ENCODE measurements around the gene KLHL40. TPM values are rescaled to one million over a fixed set of nuclear protein-coding genes. Genes with fewer than 3 reads are reported as not detected.

The KLHL40 gene
- total and polyA plus RNA-seq, 9 of the 15 experiments (the other 6 are each of a cell fraction or from before 2014, with no cell fraction given), result not detected

DNA sequence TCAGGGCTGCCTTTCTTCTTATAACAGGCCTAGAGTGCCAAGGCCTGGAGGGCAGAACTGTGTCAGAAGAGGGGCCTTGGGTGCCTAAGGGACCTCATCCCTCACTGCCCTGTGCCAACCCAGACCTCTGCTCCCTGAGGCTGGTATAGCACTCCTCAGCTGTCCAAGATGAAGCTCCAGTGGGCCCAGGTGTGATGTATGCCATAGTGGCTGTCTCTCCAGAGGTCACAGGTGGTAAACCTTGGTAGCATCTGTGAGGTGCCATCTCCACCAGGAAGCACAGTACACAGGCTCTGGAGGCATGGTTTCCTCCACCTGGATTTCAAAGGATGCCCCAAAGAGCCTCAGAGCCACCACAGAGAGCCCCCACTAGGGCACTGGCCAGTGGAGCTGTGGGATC lies 12.3 kb upstream of the KLHL40 start (continued):
- TF ChIP-seq, protein P1, sequence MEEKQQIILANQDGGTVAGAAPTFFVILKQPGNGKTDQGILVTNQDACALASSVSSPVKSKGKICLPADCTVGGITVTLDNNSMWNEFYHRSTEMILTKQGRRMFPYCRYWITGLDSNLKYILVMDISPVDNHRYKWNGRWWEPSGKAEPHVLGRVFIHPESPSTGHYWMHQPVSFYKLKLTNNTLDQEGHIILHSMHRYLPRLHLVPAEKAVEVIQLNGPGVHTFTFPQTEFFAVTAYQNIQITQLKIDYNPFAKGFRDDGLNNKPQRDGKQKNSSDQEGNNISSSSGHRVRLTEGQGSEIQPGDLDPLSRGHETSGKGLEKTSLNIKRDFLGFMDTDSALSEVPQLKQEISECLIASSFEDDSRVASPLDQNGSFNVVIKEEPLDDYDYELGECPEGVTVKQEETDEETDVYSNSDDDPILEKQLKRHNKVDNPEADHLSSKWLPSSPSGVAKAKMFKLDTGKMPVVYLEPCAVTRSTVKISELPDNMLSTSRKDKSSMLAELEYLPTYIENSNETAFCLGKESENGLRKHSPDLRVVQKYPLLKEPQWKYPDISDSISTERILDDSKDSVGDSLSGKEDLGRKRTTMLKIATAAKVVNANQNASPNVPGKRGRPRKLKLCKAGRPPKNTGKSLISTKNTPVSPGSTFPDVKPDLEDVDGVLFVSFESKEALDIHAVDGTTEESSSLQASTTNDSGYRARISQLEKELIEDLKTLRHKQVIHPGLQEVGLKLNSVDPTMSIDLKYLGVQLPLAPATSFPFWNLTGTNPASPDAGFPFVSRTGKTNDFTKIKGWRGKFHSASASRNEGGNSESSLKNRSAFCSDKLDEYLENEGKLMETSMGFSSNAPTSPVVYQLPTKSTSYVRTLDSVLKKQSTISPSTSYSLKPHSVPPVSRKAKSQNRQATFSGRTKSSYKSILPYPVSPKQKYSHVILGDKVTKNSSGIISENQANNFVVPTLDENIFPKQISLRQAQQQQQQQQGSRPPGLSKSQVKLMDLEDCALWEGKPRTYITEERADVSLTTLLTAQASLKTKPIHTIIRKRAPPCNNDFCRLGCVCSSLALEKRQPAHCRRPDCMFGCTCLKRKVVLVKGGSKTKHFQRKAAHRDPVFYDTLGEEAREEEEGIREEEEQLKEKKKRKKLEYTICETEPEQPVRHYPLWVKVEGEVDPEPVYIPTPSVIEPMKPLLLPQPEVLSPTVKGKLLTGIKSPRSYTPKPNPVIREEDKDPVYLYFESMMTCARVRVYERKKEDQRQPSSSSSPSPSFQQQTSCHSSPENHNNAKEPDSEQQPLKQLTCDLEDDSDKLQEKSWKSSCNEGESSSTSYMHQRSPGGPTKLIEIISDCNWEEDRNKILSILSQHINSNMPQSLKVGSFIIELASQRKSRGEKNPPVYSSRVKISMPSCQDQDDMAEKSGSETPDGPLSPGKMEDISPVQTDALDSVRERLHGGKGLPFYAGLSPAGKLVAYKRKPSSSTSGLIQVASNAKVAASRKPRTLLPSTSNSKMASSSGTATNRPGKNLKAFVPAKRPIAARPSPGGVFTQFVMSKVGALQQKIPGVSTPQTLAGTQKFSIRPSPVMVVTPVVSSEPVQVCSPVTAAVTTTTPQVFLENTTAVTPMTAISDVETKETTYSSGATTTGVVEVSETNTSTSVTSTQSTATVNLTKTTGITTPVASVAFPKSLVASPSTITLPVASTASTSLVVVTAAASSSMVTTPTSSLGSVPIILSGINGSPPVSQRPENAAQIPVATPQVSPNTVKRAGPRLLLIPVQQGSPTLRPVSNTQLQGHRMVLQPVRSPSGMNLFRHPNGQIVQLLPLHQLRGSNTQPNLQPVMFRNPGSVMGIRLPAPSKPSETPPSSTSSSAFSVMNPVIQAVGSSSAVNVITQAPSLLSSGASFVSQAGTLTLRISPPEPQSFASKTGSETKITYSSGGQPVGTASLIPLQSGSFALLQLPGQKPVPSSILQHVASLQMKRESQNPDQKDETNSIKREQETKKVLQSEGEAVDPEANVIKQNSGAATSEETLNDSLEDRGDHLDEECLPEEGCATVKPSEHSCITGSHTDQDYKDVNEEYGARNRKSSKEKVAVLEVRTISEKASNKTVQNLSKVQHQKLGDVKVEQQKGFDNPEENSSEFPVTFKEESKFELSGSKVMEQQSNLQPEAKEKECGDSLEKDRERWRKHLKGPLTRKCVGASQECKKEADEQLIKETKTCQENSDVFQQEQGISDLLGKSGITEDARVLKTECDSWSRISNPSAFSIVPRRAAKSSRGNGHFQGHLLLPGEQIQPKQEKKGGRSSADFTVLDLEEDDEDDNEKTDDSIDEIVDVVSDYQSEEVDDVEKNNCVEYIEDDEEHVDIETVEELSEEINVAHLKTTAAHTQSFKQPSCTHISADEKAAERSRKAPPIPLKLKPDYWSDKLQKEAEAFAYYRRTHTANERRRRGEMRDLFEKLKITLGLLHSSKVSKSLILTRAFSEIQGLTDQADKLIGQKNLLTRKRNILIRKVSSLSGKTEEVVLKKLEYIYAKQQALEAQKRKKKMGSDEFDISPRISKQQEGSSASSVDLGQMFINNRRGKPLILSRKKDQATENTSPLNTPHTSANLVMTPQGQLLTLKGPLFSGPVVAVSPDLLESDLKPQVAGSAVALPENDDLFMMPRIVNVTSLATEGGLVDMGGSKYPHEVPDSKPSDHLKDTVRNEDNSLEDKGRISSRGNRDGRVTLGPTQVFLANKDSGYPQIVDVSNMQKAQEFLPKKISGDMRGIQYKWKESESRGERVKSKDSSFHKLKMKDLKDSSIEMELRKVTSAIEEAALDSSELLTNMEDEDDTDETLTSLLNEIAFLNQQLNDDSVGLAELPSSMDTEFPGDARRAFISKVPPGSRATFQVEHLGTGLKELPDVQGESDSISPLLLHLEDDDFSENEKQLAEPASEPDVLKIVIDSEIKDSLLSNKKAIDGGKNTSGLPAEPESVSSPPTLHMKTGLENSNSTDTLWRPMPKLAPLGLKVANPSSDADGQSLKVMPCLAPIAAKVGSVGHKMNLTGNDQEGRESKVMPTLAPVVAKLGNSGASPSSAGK (IDR thresholded peaks at IDR 0.05), result no peak
- TF ChIP-seq, protein P2, sequence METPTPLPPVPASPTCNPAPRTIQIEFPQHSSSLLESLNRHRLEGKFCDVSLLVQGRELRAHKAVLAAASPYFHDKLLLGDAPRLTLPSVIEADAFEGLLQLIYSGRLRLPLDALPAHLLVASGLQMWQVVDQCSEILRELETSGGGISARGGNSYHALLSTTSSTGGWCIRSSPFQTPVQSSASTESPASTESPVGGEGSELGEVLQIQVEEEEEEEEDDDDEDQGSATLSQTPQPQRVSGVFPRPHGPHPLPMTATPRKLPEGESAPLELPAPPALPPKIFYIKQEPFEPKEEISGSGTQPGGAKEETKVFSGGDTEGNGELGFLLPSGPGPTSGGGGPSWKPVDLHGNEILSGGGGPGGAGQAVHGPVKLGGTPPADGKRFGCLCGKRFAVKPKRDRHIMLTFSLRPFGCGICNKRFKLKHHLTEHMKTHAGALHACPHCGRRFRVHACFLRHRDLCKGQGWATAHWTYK (CRISPR knock-in tag; IDR thresholded peaks at IDR 0.05), result no peak
- no peak for TF ChIP-seq ZFPM2 (CRISPR knock-in tag; IDR thresholded peaks at IDR 0.05)
- TF ChIP-seq HCFC1 (IDR thresholded peaks at IDR 0.05; ENCODE audit: low read depth, low read length), result no peak
- no peak for TF ChIP-seq NR2F6 (CRISPR knock-in tag; IDR thresholded peaks at IDR 0.05)
- TF ChIP-seq ILF3 (IDR thresholded peaks at IDR 0.05; ENCODE audit: borderline replicate concordance), result no peak
- no peak for TF ChIP-seq ZNF140 (CRISPR knock-in tag; IDR thresholded peaks at IDR 0.05)
- no peak for TF ChIP-seq SP2 (IDR thresholded peaks at IDR 0.05; ENCODE audit: extremely low read depth, low read depth, low read length, poor library complexity, severe bottlenecking)
- TF ChIP-seq ZNF644 (tag; IDR thresholded peaks at IDR 0.05; ENCODE audit: low read depth), result no peak
